SK-N-SH (cell line): ENCODE data around the gene NSMCE4A. TPM values are rescaled to one million over a fixed set of nuclear protein-coding genes. Genes with fewer than 3 reads are reported as not detected.

ENCODE experiments used
- CTCF ChIA-PET: fragments of 300-600, 350-600 bp; formaldehyde crosslinking; extraction: SDS; loops from one replicate; lab custom pipeline; 2021; lab: Yijun Ruan, JAX
- POLR2A ChIA-PET: fragments of 350-600 bp; sonication (Branson Sonifier 250); formaldehyde crosslinking; extraction: SDS; loops from one replicate; lab custom pipeline; 2020; ENCODE audit warnings: antibody characterized with exemption, inconsistent platforms; lab: Yijun Ruan, JAX
- DNase-seq: peaks from one replicate; pipeline ENCODE4 v3.0.0; 2012
- H2AFZ ChIP-seq: fragments of 200-600 bp; sonication (generic); 2 replicates; pipeline ENCODE4 v1.8.1; 2016; ENCODE audit warnings: antibody characterized with exemption, mild to moderate bottlenecking, low read depth
- H3F3A ChIP-seq: fragments of 200-600 bp; sonication (generic); replicated peaks from 2 replicates; pipeline ENCODE3; 2016; ENCODE audit warnings: antibody characterized with exemption, mild to moderate bottlenecking; ENCODE audit not compliant: insufficient read depth
- H3K27ac ChIP-seq, 2 experiments: fragments of 200-500 bp in 1 of 2; fragments of 200-600 bp in 1 of 2; sonication (Bioruptor generic) in 1 of 2; sonication (generic), shearing (Covaris generic) in 1 of 2; 2 replicates each; pipeline versions ENCODE4 v1.5.1 to v1.6.1; 2014 to 2016; ENCODE audit warnings: low read depth in 2 of 2, inconsistent platforms in 1 of 2, low read length in 1 of 2, mild to moderate bottlenecking in 1 of 2, mixed read lengths in 1 of 2
- H3K27me3 ChIP-seq: fragments of 200-600 bp; sonication (generic), shearing (Covaris generic); 2 replicates; pipeline ENCODE4 v1.6.1; 2016; ENCODE audit warnings: mixed run types; ENCODE audit not compliant: insufficient read depth
- H3K36me3 ChIP-seq, 2 experiments: fragments of 200-500 bp in 1 of 2; fragments of 200-600 bp in 1 of 2; sonication (Bioruptor generic) in 1 of 2; sonication (generic) in 1 of 2; replicated peaks in 1 of 2; 2 replicates each; pipeline versions ENCODE3 to v1.5.1; 2014 to 2016; ENCODE audit warnings: low read length in 1 of 2, mild to moderate bottlenecking in 1 of 2; ENCODE audit not compliant: insufficient read depth in 2 of 2, control insufficient read depth in 1 of 2
- H3K4me1 ChIP-seq, 2 experiments: fragments of 200-500 bp in 1 of 2; fragments of 200-600 bp in 1 of 2; sonication (Bioruptor generic) in 1 of 2; sonication (generic), shearing (Covaris generic) in 1 of 2; 2 replicates each; pipeline versions ENCODE4 v1.5.1 to v1.6.1; 2014 to 2016; ENCODE audit warnings: low read depth in 1 of 2, low read length in 1 of 2, mixed run types in 1 of 2; ENCODE audit not compliant: insufficient read depth in 2 of 2, control insufficient read depth in 1 of 2
- H3K4me2 ChIP-seq: fragments of 200-600 bp; sonication (generic), shearing (Covaris generic); 2 replicates; pipeline ENCODE4 v1.6.1; 2017; ENCODE audit warnings: mixed run types
- H3K4me3 ChIP-seq, 2 experiments: fragments of 200-500 bp in 1 of 2; fragments of 200-600 bp in 1 of 2; sonication (Bioruptor generic) in 1 of 2; sonication (generic), shearing (Covaris generic) in 1 of 2; 2 replicates each; pipeline versions ENCODE4 v1.5.1 to v1.8.1; 2014 to 2016; ENCODE audit warnings: low read depth in 2 of 2, inconsistent platforms in 1 of 2, low read length in 1 of 2, mild to moderate bottlenecking in 1 of 2, mixed read lengths in 1 of 2, moderate library complexity in 1 of 2
- H3K79me2 ChIP-seq: fragments of 200-600 bp; sonication (generic); 2 replicates; pipeline ENCODE4 v1.8.1; 2017; ENCODE audit warnings: mild to moderate bottlenecking; ENCODE audit not compliant: insufficient read depth
- H3K9ac ChIP-seq: fragments of 200-600 bp; sonication (generic); 2 replicates; pipeline ENCODE4 v1.6.1; 2017; ENCODE audit warnings: mixed run types
- H3K9me2 ChIP-seq: fragments of 200-600 bp; sonication (generic); 2 replicates; pipeline ENCODE4 v1.6.1; 2017; ENCODE audit warnings: mixed run types
- H3K9me3 ChIP-seq: fragments of 200-600 bp; sonication (generic); 2 replicates; pipeline ENCODE4 v1.6.1; 2017; ENCODE audit warnings: mixed run types, mild to moderate bottlenecking, moderate library complexity
- H4K20me1 ChIP-seq: fragments of 200-600 bp; sonication (generic); 2 replicates; pipeline ENCODE4 v1.6.1; 2017; ENCODE audit warnings: mild to moderate bottlenecking, mixed run types; ENCODE audit not compliant: insufficient read depth
- FOSL2 ChIP-seq: IDR thresholded peaks from 2 replicates; pipeline ENCODE4 v1.4.0; 2012; ENCODE audit warnings: low read depth, mild to moderate bottlenecking, moderate library complexity, borderline replicate concordance
- FOXJ3 ChIP-seq: sonication (generic); formaldehyde crosslinking; IDR thresholded peaks from 2 replicates; pipeline ENCODE4 v1.5.1; 2020; ENCODE audit warnings: mild to moderate bottlenecking, missing genetic modification reagents
- FOXM1 ChIP-seq: IDR thresholded peaks from 2 replicates; pipeline ENCODE4 v1.4.0; 2012; ENCODE audit warnings: low read depth, mild to moderate bottlenecking
- GABPA ChIP-seq: IDR thresholded peaks from 2 replicates; pipeline ENCODE4 v1.4.0; 2012; ENCODE audit warnings: low read depth, mild to moderate bottlenecking
- GATA2 ChIP-seq: sonication (generic); formaldehyde crosslinking; IDR thresholded peaks from 2 replicates; pipeline ENCODE4 v1.5.0; 2020; ENCODE audit warnings: mild to moderate bottlenecking, missing genetic modification reagents
- JUND ChIP-seq: IDR thresholded peaks from 2 replicates; pipeline ENCODE4 v1.4.0; 2012
- MXI1 ChIP-seq: IDR thresholded peaks from 2 replicates; pipeline ENCODE4 v1.6.1; 2012; ENCODE audit warnings: mild to moderate bottlenecking, low read depth, low read length, improper control_type of control experiment
- POLR2AphosphoS5 ChIP-seq: IDR thresholded peaks from 2 replicates; pipeline ENCODE4 v1.6.1; 2012; ENCODE audit warnings: low read depth, low read length
- RCOR1 ChIP-seq: fragments of 150-350 bp; IDR thresholded peaks from 2 replicates; pipeline ENCODE4 v1.6.1; 2017; ENCODE audit warnings: antibody characterized with exemption, low read length
- TAF1 ChIP-seq: IDR thresholded peaks from 2 replicates; pipeline ENCODE4 v1.6.1; 2012; ENCODE audit warnings: low read depth, mild to moderate bottlenecking, low read length, moderate library complexity, borderline replicate concordance
- TCF12 ChIP-seq: IDR thresholded peaks from 2 replicates; pipeline ENCODE4 v1.4.0; 2012
- TEAD4 ChIP-seq: IDR thresholded peaks from 2 replicates; pipeline ENCODE4 v1.4.0; 2012; ENCODE audit warnings: mild to moderate bottlenecking, borderline replicate concordance; ENCODE audit not compliant: insufficient read depth
- YY1 ChIP-seq: IDR thresholded peaks from 2 replicates; pipeline ENCODE4 v1.4.0; 2012; ENCODE audit warnings: low read depth, mild to moderate bottlenecking
- WGBS: methylation state at CpG from one replicate; pipeline ENCODE4 v1.1.6; 2017; ENCODE audit warnings: low lambda C conversion rate; 5-methylcytosine and 5-hydroxymethylcytosine counted together
- polyA plus RNA-seq, 3 experiments: library from polyadenylated mRNA; depleted of rRNA; stranded (reverse); fragments of >200 nt; gene quantifications; 2 replicates each; pipeline ENCODE4 v1.2.3, GENCODE V29; 2012
- TF ChIP-seq, protein P1 (sequence below): IDR thresholded peaks from 2 replicates; pipeline ENCODE4 v1.4.0; 2012; ENCODE audit warnings: low read depth, borderline replicate concordance
- TF ChIP-seq, protein P2 (sequence below): fragments of 150-350 bp; IDR thresholded peaks from 2 replicates; pipeline ENCODE4 v1.6.1; 2017; ENCODE audit warnings: antibody characterized with exemption, low read length, low read depth, borderline replicate concordance
- TF ChIP-seq, protein P3 (sequence below): IDR thresholded peaks from 2 replicates; pipeline ENCODE4 v1.4.0; 2012; ENCODE audit warnings: low read depth, borderline replicate concordance
- TF ChIP-seq, protein P4 (sequence below): IDR thresholded peaks from 2 replicates; pipeline ENCODE4 v1.4.0; 2012; ENCODE audit warnings: low read depth
- TF ChIP-seq, protein P5 (sequence below): IDR thresholded peaks from 2 replicates; pipeline ENCODE4 v1.6.1; 2012; ENCODE audit warnings: mild to moderate bottlenecking, low read depth, low read length, moderate library complexity

NSMCE4A gene
- polyA plus RNA-seq, 1 of the 3 experiments (the other 2 are of a cell fraction) = 28.5 TPM

DNA sequence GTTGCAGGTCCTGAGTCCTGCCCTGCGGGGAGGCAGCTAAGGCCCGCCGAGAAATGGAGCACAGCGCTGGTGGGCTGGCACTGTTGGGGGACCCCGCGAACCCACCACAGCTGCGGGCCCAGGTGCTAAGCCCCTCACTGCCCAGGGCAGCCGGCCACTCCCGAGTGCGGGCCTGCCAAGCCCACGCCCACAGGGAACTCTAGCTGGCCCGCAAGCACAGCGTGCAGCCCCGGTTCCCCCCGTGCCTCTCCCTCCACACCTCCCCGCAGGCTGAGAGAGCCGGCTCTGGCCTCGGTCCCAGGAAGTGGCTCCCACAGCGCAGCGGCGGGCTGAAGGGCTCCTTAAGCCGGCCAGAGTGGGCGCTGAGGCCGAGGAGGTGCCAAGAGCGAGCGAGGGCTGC, 3.5 kb upstream of the NSMCE4A start:
- H3K9me2 ChIP-seq = no peaks in the 10 kb centered on the region
- H3K9ac ChIP-seq = no peak overlapping the region
- no peaks in the 10 kb centered on the region for H3K9me3 ChIP-seq
- peaks cover 9% of the 10 kb centered on the region for H3K79me2 ChIP-seq
- TF ChIP-seq GATA2 (no peak), TEAD4 (no peak), FOXM1 (no peak), FOSL2 (no peak), TAF1 (no peak), YY1 (no peak), FOXJ3 (CRISPR knock-in tag) (no peak)
- TF ChIP-seq, protein P1, sequence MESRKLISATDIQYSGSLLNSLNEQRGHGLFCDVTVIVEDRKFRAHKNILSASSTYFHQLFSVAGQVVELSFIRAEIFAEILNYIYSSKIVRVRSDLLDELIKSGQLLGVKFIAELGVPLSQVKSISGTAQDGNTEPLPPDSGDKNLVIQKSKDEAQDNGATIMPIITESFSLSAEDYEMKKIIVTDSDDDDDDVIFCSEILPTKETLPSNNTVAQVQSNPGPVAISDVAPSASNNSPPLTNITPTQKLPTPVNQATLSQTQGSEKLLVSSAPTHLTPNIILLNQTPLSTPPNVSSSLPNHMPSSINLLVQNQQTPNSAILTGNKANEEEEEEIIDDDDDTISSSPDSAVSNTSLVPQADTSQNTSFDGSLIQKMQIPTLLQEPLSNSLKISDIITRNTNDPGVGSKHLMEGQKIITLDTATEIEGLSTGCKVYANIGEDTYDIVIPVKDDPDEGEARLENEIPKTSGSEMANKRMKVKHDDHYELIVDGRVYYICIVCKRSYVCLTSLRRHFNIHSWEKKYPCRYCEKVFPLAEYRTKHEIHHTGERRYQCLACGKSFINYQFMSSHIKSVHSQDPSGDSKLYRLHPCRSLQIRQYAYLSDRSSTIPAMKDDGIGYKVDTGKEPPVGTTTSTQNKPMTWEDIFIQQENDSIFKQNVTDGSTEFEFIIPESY = no peak
- TF ChIP-seq, protein P2, sequence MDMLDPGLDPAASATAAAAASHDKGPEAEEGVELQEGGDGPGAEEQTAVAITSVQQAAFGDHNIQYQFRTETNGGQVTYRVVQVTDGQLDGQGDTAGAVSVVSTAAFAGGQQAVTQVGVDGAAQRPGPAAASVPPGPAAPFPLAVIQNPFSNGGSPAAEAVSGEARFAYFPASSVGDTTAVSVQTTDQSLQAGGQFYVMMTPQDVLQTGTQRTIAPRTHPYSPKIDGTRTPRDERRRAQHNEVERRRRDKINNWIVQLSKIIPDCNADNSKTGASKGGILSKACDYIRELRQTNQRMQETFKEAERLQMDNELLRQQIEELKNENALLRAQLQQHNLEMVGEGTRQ = no peak
- TF ChIP-seq, protein P3, sequence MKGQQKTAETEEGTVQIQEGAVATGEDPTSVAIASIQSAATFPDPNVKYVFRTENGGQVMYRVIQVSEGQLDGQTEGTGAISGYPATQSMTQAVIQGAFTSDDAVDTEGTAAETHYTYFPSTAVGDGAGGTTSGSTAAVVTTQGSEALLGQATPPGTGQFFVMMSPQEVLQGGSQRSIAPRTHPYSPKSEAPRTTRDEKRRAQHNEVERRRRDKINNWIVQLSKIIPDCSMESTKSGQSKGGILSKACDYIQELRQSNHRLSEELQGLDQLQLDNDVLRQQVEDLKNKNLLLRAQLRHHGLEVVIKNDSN = no peak
- TF ChIP-seq, protein P4, sequence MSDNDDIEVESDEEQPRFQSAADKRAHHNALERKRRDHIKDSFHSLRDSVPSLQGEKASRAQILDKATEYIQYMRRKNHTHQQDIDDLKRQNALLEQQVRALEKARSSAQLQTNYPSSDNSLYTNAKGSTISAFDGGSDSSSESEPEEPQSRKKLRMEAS = no peak
- H3F3A ChIP-seq = peaks cover 8% of the 10 kb centered on the region
- POLR2A ChIA-PET = no interaction called here
- no peak for DNase-seq
- H3K27me3 ChIP-seq = no peaks in the 10 kb centered on the region
- 100% methylated on average over 5 of the region's 26 CpGs for WGBS
- no peak overlapping the region for H3K27ac ChIP-seq
- no peaks in the 10 kb centered on the region for H3K36me3 ChIP-seq
- CTCF ChIA-PET = no interaction called here
- peaks cover 0 to 9% of the 10 kb centered on the region in 2 experiments; a peak in 2 of 4 replicates for H3K4me1 ChIP-seq
- no peak overlapping the region for H3K4me2 ChIP-seq
- H3K4me3 ChIP-seq = no peak overlapping the region
- H4K20me1 ChIP-seq = no peaks in the 10 kb centered on the region
- H2AFZ ChIP-seq = no peak overlapping the region

DNA sequence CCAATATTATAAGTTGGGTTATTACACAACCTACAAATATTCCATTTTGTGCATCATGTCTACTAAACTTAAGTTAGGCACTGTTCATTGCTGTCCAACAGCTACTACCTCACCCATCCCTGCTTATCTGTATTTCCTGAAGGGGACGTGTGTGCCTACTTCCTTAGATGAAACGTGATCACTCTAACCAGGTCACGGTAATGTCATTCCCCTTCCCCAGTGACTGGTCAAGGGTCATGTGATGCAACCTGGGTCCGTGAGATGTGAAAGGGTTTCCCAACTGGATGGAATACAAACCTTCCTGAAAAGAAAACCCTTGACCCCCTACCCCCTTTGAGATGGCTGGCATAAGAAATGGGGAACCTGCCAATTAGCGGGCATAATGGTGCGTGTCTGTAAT, 1.6 kb upstream of the NSMCE4A start:
- H3K4me3 ChIP-seq = no peak overlapping the region

More for the DNA sequence above, 1.6 kb upstream of the NSMCE4A start:
- Histone ChIP-seq H3K4me2 (no peak overlapping the region), H3K27ac (no peak overlapping the region), H3K4me1 (peaks cover 0 to 13% of the 10 kb centered on the region in 2 experiments; a peak in 2 of 4 replicates), H3F3A (peaks cover 8% of the 10 kb centered on the region), H3K9me3 (no peaks in the 10 kb centered on the region), H3K36me3 (peaks cover 0 to 4% of the 10 kb centered on the region in 2 experiments), H3K27me3 (no peaks in the 10 kb centered on the region), H3K9me2 (no peaks in the 10 kb centered on the region), H4K20me1 (no peaks in the 10 kb centered on the region), H2AFZ (no peak overlapping the region), H3K9ac (no peak overlapping the region), H3K79me2 (peaks cover 13% of the 10 kb centered on the region)
- DNase-seq = no peak
- TF ChIP-seq RCOR1 = no peak
- no peak for TF ChIP-seq TCF12
- TF ChIP-seq JUND = no peak
- TF ChIP-seq MXI1 = no peak
- TF ChIP-seq, protein P2 = no peak
- no peak for TF ChIP-seq POLR2AphosphoS5
- no peak for TF ChIP-seq GABPA
- TF ChIP-seq, protein P5, sequence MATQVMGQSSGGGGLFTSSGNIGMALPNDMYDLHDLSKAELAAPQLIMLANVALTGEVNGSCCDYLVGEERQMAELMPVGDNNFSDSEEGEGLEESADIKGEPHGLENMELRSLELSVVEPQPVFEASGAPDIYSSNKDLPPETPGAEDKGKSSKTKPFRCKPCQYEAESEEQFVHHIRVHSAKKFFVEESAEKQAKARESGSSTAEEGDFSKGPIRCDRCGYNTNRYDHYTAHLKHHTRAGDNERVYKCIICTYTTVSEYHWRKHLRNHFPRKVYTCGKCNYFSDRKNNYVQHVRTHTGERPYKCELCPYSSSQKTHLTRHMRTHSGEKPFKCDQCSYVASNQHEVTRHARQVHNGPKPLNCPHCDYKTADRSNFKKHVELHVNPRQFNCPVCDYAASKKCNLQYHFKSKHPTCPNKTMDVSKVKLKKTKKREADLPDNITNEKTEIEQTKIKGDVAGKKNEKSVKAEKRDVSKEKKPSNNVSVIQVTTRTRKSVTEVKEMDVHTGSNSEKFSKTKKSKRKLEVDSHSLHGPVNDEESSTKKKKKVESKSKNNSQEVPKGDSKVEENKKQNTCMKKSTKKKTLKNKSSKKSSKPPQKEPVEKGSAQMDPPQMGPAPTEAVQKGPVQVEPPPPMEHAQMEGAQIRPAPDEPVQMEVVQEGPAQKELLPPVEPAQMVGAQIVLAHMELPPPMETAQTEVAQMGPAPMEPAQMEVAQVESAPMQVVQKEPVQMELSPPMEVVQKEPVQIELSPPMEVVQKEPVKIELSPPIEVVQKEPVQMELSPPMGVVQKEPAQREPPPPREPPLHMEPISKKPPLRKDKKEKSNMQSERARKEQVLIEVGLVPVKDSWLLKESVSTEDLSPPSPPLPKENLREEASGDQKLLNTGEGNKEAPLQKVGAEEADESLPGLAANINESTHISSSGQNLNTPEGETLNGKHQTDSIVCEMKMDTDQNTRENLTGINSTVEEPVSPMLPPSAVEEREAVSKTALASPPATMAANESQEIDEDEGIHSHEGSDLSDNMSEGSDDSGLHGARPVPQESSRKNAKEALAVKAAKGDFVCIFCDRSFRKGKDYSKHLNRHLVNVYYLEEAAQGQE = no peak
- ChIA-PET POLR2A (no interaction called here), CTCF (no interaction called here)
- 87% methylated on average over 6 of the region's 6 CpGs for WGBS
